Dermis blood vessel endothelial cell (primary cell): ENCODE data around the gene LAGE3. TPM values are rescaled to one million over a fixed set of nuclear protein-coding genes. Genes with fewer than 3 reads are reported as not detected.

Experiments used
- DNase-seq: peaks from one replicate; pipeline ENCODE4 v3.0.0; 2010
- total RNA-seq: library from RNA; depleted of rRNA; stranded (reverse); fragments of >200 nt; gene quantifications from 2 replicates; pipeline ENCODE4 v1.2.3, GENCODE V29; 2014

The LAGE3 gene, protein sequence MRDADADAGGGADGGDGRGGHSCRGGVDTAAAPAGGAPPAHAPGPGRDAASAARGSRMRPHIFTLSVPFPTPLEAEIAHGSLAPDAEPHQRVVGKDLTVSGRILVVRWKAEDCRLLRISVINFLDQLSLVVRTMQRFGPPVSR
- 14.3 and 31.5 TPM in 2 replicates for total RNA-seq

GRCh38 chrX:154478728-154479622 is at the start of gene LAGE3:
Gene LAGE3, minus strand, starts transcription at chrX:154479281. Its CDS starts 366 bp downstream, at chrX:154478915.
- peak; percentile 94 for DNase-seq

DNA sequence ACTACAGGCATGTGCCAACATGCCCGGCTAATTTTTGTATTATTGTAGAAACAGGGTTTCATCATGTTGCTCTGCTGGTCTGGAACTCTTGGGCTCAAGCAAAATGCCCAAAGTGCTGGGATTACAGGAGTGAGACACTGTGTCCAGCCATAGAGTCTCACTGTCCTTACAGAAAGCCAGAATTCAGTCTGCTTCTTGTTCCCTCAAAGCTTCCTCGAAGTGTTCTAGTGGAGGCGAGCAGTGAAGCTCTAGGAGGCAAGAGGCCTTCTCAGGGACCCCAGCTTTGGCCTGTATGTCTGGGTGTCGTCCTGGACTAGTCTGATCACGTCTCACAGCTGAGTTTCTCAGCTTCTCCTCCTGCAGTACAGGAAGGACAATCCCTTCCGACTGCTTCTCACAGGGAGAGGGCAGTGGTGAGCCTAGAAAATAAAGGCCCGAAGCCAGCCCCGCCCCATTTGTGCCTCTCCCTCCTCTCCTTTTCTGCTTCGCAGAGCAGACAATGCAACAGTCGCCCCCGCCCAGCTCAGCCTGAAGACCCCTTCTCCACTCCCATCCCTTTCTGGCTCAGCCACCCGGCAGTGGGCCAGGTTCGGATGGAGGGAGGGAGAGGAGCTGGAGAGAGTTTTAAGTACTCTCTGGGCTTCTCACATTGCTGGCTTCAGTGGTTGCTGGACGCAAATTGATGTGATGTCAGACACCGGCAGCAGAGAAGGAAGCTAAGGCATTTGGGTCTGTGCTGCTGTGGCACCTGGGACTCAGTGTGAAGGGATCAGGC is 48.0 kb upstream of the LAGE3 start:
- DNase-seq, result peak; percentile 73

DNA sequence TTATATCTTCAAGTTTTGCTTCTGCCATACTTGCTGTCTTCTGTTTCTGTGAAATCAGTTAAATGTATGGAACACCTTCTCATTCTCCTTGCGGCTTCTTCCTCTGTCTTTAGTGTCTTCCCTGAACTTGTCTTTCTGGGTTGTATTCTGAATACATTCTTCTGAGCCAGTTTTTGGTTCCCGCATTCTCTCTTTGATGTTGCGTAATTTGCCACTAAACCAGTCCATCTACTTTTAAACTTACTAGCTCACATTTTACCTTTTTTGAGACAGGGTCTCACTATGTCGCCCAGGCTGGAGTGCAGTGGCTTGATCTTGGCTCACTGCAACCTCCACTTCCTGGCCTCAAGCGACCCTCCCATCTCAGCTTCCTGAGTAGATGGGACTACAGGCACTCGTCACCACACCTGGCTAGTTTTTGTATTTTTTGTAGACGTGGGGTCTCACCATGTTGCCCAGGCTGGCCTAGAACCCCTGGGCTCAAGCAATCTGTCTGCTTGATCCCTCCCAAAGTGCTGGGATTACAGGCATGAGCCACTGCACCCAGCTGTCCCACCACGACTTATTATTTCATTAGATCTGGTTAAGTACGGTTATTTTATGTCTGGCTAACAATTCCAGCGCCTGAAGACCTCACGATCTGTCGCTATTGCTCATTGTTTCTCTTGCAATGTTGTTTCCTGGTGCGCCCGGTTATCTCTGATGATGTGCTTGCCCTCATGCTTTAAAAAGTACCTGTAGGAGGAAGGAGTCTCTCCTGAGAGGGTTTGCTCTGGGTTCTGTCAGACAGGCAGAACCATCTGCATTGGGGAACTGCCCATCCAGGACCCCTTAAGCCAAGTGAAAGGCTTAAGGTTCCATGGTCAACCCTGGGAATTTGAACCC is 46.8 kb upstream of the LAGE3 start:
- no peak for DNase-seq

- no peak for DNase-seq
Measured at GRCh38 chrX:154519389-154519788, 40.3 kb upstream of the LAGE3 start.

GRCh38 chrX:154517101-154517781 is 38.2 kb upstream of the LAGE3 start:
- DNase-seq, result no peak

DNA sequence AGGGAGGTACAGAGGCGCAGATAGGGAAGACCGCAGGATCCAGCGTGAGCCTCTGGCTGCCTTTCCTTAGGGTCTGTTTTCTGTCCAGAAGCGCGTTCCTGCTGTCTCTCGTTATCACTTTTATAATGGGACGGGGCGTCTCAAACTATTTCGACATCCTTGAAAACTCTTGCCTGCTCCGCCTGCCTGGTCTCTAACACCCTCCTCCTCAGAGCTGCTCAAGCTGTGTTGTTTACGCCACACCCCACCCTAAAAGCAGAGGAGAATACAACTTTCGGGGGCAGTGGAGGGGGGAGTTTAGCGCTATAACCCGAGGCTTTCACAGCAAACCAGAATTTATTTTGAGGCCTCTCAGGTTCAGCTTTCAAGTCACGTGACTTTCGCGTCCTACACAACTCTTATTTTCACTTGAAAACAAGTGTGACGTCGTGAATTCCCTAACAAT is 37.6 kb upstream of the LAGE3 start:
- DNase-seq, result peak; percentile 69

- peak; percentile 91 for DNase-seq
Measured at GRCh38 chrX:154515966-154516655, 37.0 kb upstream of the LAGE3 start, which contains the start of gene FAM3A. Gene FAM3A, minus strand, starts transcription at chrX:154516232. Its CDS starts 460 bp downstream, at chrX:154515772.

DNA sequence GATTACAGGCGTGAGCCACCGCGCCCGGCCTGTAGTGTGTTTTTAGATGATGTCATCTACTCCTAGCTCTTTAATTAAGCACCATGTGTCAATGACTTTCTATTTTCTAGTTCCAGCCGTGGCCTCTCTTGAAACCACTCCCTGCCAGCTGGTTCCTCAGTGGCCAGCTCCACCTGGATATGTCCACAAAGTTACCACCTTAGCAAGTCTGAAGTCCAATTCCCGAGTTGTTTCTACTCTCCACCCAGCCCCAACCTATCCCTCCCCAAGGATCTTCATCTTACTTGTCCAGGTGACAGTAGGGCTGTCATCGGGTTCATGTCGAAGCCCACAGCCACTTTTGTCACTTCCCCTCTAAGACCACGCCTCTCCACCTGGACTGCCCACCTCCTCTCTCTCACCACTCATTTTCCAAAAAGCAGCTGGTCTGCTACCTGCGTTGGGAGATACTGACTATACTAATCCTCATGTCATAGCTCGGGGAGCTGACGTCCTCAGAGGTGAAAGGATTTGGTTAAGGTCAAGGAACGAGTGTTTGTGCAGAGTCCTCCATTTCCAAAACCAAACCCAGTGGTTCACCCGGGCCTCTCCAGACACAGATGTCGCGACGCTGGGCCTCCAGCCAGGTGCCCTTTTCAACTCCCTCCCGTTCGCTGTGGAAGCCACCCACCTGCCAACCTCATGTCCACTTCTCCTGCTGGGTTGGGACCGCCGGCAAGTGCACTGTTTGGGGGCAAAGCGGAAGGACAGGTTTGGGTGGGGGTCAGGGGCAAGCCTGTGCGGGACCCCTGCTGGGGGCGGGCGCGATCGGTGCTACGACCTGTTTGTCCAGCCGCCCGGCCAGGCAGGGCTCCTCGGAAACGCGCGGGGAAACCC is 36.2 kb upstream of the LAGE3 start:
- DNase-seq, result peak; percentile 9

- no peak for DNase-seq
Measured at GRCh38 chrX:154513716-154514115, 34.6 kb upstream of the LAGE3 start.

GRCh38 chrX:154512879-154513553 is 33.9 kb upstream of the LAGE3 start:
- DNase-seq, result no peak

- DNase-seq, result no peak
Measured at GRCh38 chrX:154511761-154512160, 32.7 kb upstream of the LAGE3 start.

DNA sequence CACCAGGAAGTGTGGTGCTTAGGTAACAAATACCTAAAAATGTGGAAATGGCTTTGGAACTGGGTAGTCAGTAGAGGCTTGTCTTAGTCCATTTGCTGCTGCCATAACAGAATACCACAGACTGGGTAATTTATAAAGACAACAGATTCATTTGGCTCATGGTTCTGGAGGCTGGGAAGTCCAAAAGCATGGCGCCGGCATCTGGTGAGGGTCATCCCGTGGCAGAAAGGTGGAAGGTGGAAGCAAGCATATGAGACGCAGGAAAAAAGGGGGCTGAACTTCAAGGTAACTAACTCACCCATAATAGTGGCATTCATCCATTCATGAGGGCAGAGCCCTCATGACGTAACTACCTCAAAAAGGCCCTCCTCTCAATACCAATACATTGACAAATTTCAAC is 30.4 kb upstream of the LAGE3 start:
- no peak for DNase-seq

DNA sequence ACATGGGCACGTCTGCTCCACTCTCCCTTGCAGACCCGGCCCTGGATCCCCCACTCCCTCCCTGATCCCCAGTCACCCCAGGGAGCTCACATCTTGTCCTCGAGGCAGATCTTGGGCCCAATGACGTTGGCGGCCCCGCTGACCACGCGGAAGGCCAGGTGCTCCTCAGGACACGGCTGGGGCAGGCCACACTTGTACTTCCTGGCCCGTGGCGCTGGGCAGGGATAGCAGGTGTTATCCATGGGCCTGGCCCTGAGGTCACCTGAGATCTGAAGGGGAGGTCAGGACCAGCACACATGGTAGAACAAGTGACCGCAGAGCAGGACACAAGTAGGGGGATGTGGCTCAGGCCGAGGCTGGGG is 29.3 kb upstream of the LAGE3 start:
- DNase-seq, result no peak

DNA sequence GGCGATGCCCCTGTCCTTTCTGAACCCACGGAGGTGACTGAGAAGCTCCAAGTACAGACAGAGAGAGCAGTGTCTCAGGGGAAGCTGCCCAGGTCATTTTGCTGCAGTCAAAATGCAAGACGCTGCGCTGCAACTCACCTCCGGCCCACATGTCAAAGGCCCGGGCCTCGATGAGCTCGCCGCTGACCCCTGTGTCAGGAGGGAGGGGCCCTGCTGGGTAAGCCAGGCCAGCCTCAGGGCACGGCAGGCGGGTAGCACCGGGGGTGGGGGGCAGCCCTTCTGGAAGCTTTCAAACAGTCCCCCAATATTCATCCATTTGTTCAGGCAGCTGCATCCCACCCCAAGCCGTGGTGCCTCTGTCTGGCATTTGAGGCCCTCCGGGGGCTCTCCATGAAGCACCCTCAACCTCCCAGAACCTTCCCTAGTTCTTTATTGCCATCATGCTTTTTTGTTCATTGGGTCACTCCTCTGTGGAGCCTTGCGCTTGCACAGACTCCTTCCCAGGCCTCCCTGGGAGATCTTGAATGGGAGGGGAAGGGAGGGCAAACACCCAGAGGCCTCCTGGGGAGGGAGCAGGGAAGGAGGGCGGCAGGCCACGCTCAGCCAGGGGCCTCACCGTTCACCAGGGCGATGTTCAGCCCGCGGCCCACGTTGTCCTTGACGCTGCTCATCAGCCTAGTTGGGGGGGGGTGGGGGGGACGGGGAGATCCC is 28.7 kb upstream of the LAGE3 start:
- no peak for DNase-seq

DNA sequence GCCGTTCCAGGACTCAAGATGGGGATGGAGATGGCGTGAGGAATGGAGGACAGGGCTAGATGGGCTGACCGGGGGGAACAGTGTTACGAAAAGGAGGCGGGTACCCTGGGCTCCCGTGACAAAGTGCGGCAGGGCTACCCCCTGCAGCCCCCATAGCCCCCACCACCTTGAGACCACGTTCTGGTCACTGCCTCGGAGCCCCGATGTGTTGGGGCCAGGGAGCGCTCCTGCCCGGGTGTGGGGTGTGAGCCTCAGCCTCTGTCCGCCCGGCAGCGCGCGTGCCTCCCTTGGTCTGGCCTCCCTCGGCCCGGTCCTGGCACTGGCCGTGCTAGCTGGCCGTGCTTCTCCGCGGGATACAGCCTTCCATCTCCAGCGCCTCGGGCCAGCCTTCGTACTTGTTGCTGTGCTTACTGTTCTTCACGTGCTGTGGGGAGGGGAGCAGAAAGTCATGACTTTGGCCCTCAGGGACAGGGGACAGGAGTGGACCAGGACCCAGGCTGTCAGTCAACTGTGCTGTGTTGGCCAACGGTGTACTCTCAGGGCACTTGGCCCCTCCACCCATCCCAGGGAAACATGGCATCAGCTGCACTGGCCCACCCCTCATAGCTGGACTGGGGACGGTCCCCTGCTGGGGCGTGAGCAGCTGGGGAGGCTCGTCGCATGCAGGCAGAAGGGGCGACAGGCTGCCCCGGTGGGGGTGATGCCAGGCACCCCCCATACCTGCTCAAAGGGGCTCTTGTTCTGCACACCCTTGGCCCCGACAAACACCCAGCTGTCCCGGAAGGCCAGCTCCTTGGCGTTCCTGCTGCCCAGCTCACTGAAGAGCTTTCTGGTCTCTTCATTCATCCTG is 27.6 kb upstream of the LAGE3 start:
- DNase-seq, result no peak

- peak; percentile 54 for DNase-seq
Measured at GRCh38 chrX:154505734-154506133, 26.7 kb upstream of the LAGE3 start.

DNA sequence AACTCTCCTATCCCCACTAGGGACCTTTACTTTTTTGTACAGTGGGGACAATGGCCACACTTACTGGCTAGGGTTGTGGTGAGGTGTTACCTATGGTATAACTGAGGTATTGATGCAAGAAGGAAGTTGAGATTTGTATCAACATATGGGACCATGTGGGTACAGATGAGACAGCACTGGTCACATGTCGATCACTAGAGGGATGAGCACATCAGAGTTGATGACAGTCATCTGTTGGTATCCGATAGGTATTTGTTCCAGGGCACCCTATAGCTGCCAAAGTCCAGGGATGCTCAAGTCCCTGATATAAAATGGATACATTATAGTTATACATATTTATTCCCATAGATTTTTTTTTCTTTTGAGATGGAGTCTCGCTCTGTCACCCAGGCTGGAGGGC is 23.9 kb upstream of the LAGE3 start:
- DNase-seq, result no peak

DNA sequence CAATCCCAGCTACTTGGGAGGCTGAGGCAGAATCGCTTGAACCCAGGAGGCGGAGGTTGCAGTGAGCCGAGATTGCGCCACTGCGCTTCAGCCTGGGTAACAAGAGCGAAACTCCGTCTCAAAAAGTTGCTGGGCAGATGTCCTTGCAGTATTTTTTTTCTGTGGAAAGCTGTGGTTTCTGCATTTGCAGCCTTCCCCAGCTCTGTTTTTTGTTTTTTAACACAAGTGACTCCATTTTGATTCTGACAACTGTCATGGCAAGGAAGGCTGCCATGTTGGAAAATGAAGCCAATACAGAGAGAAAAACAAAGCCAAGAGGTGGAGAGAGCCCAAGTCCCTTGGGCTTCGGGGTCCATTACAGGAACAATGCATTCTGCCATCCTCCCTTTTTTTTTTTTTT is 23.0 kb upstream of the LAGE3 start:
- no peak for DNase-seq
